K562 (cell line): ENCODE measurements around the gene CCDC85C. TPM values are rescaled to one million over a fixed set of nuclear protein-coding genes. Genes with fewer than 3 reads are reported as not detected.

Experiments used
- ARID4B ChIP-seq: sonication (generic); formaldehyde crosslinking; IDR thresholded peaks from 2 replicates; pipeline ENCODE4 v1.8.0; 2022; ENCODE audit warnings: mild to moderate bottlenecking, missing genetic modification reagents
- CEBPB ChIP-seq: fragments of 450-650 bp; IDR thresholded peaks from 2 replicates; pipeline ENCODE4 v1.6.1; 2016; ENCODE audit warnings: missing genetic modification characterization, missing compliant biosample characterization
- CEBPG ChIP-seq, 3 experiments: fragments of 200-800 bp in 1 of 3; sonication (Bioruptor generic) in 1 of 3; sonication (generic) in 1 of 3; formaldehyde crosslinking in 1 of 3; IDR thresholded peaks in 2 of 3; conservative IDR thresholded peaks in 1 of 3; 2 replicates each; pipeline versions ENCODE4 v1.6.1 to v1.8.0; 2016 to 2022; ENCODE audit warnings: missing compliant biosample characterization in 2 of 3, missing genetic modification characterization in 2 of 3, mild to moderate bottlenecking in 1 of 3, missing genetic modification reagents in 1 of 3
- FIP1L1 ChIP-seq: fragments of 200-400 bp; formaldehyde crosslinking; IDR thresholded peaks from 2 replicates; pipeline ENCODE4 v1.6.1; 2018; ENCODE audit warnings: mild to moderate bottlenecking, low read depth, low read length; ENCODE audit not compliant: poor library complexity, severe bottlenecking
- GABPA ChIP-seq: fragments of 200-800 bp; sonication (Bioruptor generic); conservative IDR thresholded peaks from 2 replicates; pipeline ENCODE4 v1.6.1; 2016; ENCODE audit warnings: low read depth, missing genetic modification characterization, missing compliant biosample characterization
- MAZ ChIP-seq, 2 experiments: fragments of 450-650 bp in 1 of 2; sonication (generic) in 1 of 2; formaldehyde crosslinking; IDR thresholded peaks in 1 of 2; conservative IDR thresholded peaks in 1 of 2; 2 replicates each; pipeline versions ENCODE4 v1.4.0 to v1.5.0; 2020; ENCODE audit warnings: mild to moderate bottlenecking in 1 of 2, missing genetic modification reagents in 1 of 2
- PBX2 ChIP-seq, 2 experiments: IDR thresholded peaks in 1 of 2; conservative IDR thresholded peaks in 1 of 2; 2 replicates each; pipeline ENCODE4 v1.6.1; 2016; ENCODE audit warnings: low read depth in 2 of 2, mild to moderate bottlenecking in 1 of 2, missing compliant biosample characterization in 1 of 2, missing genetic modification characterization in 1 of 2, moderate library complexity in 1 of 2
- SRF ChIP-seq, 2 experiments: fragments of 250-450, 450-650 bp in 1 of 2; sonication (Bioruptor Pico) in 1 of 2; sonication (generic) in 1 of 2; formaldehyde crosslinking; IDR thresholded peaks; 2 replicates each; pipeline versions ENCODE4 v1.5.0 to v1.5.1; 2020 to 2022; ENCODE audit warnings: mild to moderate bottlenecking in 1 of 2, missing genetic modification reagents in 1 of 2
- STAT5B ChIP-seq: fragments of 250-450 bp; sonication (Bioruptor Pico); IDR thresholded peaks from 2 replicates; pipeline ENCODE4 v1.8.0; 2021; ENCODE audit warnings: mild to moderate bottlenecking, inconsistent platforms
- ZFX ChIP-seq: sonication (generic); formaldehyde crosslinking; IDR thresholded peaks from 2 replicates; pipeline ENCODE4 v1.8.0; 2022; ENCODE audit warnings: mild to moderate bottlenecking, missing genetic modification reagents, moderate library complexity
- ZNF165 ChIP-seq: fragments of 250-450 bp; sonication (Bioruptor Pico); IDR thresholded peaks from 2 replicates; pipeline ENCODE4 v1.4.0; 2020; ENCODE audit warnings: borderline replicate concordance
- ZNF395 ChIP-seq: fragments of 200-800 bp; sonication (Bioruptor generic); IDR thresholded peaks from 2 replicates; pipeline ENCODE4 v1.6.1; 2017; ENCODE audit warnings: missing genetic modification characterization, missing compliant biosample characterization
- polyA plus RNA-seq, 8 experiments: library from polyadenylated mRNA; depleted of rRNA in 4 of 8; stranded (reverse) in 5 of 8; unstranded in 3 of 8; fragments of >200 nt; fragmentation: Nextera tagmentation in 2 of 8; fragmentation: Illumina TruSeq in 1 of 8; extraction: Ambion mirVana in 2 of 8; extraction: Trizol in 1 of 8; gene quantifications; 2 replicates each; pipeline versions ENCODE4 v1.2.1 to v1.2.3, GENCODE V29; 2011 to 2014; ENCODE audit warnings: inconsistent platforms in 1 of 8, missing spikeins in 1 of 8
- total RNA-seq, 7 experiments: library from RNA; depleted of rRNA in 6 of 7; stranded (reverse); fragments of >200 nt in 6 of 7; fragmentation: Illumina TruSeq in 2 of 7; extraction: Trizol in 2 of 7; gene quantifications; 2 replicates each; pipeline versions ENCODE4 v1.2.1 to v1.2.3, GENCODE V29; 2011 to 2021; ENCODE audit warnings: low replicate concordance in 1 of 7

CCDC85C gene
- total and polyA plus RNA-seq, 9 of the 15 experiments (the other 6 are each of a cell fraction or from before 2014, with no cell fraction given) = 0.18 to 22.0 (median 6.3) TPM

GRCh38 chr14:99562856-99563748 is 40.9 kb downstream of the CCDC85C start (continued):
- TF ChIP-seq ZNF395 (CRISPR knock-in tag) = no peak
- no peak for TF ChIP-seq CEBPB
- peak in 1 of 2 experiments; percentile 49; a peak in 1 of 4 replicates for TF ChIP-seq MAZ (CRISPR knock-in tag; conservative IDR thresholded peaks at IDR 0.05 in 1 of 2, IDR thresholded peaks at IDR 0.05 in 1 of 2)
- no peak for TF ChIP-seq STAT5B (CRISPR knock-in tag)
- TF ChIP-seq GABPA = no peak
- no peak for TF ChIP-seq FIP1L1
- no peak for TF ChIP-seq ZFX (CRISPR knock-in tag)
- no peak for TF ChIP-seq ARID4B (CRISPR knock-in tag)
- TF ChIP-seq SRF (CRISPR knock-in tag; IDR thresholded peaks at IDR 0.05) = no peak
- no peak for TF ChIP-seq CEBPG (CRISPR knock-in tag; IDR thresholded peaks at IDR 0.05)
- no peak for TF ChIP-seq CEBPG (tag; conservative IDR thresholded peaks at IDR 0.05 in 1 of 2, IDR thresholded peaks at IDR 0.05 in 1 of 2)
- no peak for TF ChIP-seq ZNF165
- TF ChIP-seq PBX2 (CRISPR knock-in tag; IDR thresholded peaks at IDR 0.05; ENCODE audit: low read depth) = peak; percentile 81
- peak; percentile 94 for TF ChIP-seq PBX2 (tag; conservative IDR thresholded peaks at IDR 0.05; ENCODE audit: low read depth)
